Fibroblast of upper back skin (primary cell): ENCODE measurements around the gene ARHGEF1.
"Not testable (repeated sequence)": the region's sequence is repeated elsewhere in the genome, so short reads cannot be mapped to it uniquely, and the experiment has no call there.

ENCODE experiments used
- DNase-seq: peaks from one replicate; pipeline ENCODE4 v3.0.0-alpha.2; 2013

The ARHGEF1 gene

DNA sequence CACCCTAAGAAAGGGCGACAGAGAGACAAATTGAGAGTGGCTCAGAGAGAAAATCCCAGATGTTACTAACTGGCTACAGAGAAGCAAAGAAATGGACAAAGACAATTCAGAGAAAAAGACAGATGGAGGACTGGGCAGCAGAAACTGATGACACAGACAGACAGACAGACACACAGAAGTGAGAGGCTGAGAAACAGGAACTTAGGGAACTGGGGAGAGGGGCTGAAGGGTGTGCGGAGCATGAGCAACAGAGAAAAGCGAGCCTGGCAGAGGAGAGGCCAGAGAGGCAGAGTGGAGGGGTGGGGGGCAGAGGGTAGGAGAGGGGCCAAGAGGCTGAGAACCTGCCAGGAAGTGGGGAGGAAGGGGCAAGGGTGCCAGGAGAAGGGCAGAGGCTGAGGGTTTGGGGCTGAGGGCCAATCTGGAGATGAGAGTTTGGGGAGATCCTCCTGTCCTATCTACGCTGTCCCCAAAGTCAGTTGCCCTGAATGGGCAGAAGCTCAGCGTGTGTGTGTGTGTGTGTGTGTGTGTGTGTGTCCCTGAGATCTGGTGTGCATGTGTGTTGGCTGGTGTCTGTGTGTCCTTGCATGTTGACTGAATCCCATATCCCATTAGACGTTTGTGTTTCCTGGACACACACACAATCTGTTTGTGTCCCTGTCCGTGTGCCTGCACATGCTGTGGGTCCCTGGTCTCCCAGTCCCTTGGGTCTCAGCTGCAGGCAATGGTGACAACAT, 50.9 kb downstream of the ARHGEF1 start:
- no peak for DNase-seq

DNA sequence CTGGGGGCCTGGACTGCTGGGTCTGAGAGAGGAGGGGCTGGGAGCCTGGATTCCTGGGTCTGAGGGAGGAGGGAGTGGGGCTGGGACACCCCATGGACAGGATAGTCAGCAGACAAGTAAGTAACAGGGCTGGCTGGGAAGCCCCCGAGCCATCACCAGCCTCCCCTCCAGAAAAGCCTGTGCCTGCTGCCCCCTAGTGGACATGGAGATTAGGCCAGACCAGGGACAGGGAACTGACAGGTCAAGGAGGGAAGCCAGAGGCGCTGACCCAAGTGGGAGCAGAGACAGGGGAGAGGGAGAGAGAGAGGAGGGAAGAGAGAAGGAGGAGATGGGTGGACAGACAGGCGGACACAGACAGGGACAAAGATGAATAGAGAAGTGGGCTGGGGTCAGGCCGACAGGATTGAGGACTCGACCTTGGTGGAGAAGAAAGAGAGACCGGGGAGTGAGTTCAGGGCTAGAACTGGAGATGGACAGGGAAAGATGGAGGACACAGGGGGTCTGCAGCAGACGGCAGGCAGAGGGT, 51.9 kb downstream of the ARHGEF1 start:
- DNase-seq, result peak; percentile 56

DNA sequence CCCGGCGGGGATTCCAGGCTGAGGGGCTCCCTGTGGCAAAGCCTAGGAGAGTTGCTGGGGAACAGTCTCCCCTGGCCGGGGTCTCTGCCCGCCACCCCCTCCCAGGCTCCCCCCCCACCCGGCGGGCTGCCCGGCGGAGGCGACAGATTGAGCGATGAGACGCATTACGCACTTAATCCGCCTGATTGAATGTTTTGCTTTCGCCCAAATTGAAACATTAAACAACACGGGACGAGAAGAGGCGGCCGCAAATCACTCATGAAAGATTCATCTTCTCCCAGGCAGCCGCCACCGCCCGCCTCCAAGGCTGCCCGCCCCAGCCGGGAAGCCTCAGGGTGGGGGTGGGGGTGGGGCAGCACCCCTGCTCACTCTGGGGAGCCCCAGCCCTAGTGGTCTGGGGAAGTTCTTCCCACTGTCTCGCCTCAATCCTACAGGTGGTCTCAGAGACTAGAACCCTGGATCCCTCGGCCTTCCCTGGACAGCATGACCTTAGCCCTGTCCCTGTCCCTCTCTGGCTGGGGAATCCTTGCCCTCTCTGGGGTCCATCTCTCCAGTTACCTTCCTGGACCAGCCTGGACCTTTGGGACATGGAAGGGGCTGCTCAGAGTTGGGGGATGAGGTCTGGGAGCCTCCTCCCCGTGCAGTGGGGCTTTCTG, 52.9 kb downstream of the ARHGEF1 start:
- no peak for DNase-seq

DNA sequence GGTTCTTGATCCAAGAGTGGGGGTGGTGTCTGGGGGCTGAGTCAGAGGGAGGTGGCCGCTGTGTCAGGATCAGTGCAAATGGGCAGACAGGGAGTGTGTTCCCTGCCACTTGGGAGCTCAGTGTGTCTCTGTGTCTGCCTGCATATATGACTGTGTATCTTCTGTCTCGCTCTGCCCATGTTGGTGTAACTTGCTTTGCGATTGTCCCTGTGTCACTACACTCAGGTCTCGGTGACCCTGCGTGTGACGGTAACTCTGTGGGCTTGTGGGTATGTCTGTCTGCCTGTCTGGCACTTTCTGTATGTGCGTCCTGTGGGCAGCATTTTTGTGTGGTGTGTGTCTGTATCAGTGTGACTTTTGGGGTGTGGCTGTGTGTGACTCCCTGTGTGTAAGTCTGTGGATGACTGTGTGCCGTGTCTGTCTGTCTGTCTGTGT, 53.4 kb downstream of the ARHGEF1 start:
- no peak for DNase-seq

DNA sequence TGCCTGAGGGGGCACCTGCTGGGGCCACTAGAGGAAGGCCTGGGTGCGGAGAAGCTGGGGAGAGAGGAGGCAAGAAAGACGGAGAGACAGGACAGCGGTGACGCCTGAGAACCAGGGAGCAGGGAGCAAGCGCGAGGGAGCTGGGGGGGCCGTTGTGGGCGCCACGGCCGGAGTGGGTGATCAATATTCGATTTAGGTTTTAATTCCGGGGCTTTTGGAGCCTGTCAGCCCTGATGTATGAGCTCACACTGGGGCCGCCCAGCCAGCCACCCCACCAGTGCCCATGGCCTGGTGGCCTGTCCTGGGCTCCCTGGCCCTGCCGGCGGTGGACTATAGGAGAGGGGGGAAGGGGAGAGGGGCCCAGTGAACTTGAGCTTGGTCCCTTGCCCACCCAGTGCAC, 54.0 kb downstream of the ARHGEF1 start:
- no peak for DNase-seq

DNA sequence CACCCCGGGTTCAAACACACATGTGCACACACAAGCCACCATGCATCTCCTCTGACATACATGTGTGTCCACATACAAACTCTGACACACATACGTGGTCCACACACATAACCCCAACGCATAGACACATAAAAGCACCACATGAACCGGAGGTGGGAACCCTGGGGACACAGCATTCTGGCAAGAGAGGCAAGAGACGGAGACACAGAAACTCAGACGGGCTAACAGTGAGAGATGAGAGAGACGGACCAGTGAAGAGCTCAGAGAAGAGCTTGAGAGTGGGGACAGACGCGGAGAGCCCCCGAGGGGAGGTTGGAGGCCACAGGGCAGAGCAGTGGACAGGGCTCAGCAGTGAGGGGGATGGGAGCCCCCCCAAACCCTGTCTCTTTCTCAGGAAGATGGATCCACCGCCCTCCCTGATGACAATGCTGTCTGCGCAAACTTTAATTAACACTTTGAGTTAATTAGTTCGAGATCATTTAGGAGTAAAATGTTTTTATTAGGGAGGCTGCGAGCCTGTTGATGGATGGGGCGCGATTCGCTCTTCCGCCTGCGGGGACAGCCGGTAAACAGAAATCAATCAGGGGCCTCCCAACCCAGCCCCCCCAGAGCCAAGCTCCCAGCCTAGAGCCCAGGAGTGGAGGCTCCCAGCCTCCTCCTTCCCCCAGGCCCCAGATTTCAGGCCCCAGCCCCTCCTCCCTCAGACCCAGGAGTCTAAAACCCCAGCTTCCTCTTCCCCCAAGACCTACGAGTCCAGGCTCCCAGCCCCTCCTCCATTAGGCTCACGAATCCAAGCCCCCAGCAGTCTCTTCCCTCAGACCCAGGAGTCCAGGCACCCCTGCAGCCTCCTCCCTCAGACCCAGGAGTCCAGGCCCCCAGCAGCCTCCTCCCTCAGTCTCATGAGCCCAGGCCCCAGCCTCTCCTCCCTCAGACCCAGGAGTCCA, 54.8 kb downstream of the ARHGEF1 start:
- no peak for DNase-seq

DNA sequence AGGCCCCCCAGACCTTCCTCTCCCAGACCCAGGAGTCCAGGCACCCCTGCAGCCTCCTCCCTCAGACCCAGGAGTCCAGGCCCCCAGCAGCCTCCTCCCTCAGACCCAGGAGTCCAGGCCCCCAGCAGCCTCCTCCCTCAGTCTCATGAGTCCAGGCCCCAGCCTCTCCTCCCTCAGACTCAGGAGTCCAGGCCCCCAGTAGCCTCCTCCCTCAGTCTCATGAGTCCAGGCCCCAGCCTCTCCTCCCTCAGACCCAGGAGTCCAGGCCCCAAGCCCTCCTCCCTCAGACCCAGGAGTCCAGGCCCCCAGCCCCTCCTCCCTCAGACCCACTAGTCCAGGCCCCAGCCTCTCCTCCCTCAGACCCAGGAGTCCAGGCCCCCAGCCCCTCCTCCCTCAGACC, 56.2 kb downstream of the ARHGEF1 start:
- not testable (repeated sequence) for DNase-seq

DNA sequence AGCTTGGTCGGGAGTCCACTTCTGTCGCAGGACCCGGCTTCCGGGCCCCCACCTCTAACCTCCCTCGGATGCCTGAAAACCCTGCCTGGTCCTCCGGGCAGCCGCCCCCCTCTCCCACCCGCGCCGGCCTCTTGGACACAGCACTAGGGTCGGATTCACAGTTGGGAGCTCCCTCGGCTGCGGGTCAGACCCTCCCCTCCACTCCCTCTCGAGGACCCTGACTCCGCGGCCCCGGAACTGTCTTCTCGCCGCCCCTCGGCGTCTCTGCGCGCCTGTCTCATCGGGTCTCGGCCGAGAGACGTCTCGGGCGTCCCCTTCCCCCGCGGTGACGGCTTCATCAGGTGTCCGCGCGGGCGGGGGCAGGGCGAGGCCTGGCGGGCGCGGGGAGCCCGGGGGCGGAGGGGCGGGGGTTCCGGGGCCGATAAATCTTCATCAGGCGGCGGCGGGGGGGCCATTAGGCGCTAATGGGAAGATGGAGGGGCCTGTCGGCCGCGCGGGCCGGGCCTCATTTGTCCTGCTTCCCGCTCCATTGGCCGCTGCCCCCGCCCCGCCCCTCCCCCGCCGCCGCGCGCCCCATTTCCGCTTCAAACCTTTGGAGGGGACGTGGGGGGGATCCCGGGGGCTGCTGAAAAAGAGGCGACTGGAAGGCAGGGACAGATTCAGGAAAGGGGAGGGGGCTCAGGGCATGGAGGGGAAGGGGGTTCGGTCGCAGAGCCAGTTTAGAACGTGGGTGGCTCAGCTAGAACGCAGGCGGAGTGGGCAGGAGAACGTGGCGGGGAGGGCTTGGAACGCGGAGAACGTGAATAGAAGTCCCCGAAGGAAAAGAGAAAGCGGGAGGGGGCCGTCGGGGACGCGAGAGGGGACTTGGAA, 57.1 kb downstream of the ARHGEF1 start:
- DNase-seq, result no peak

DNA sequence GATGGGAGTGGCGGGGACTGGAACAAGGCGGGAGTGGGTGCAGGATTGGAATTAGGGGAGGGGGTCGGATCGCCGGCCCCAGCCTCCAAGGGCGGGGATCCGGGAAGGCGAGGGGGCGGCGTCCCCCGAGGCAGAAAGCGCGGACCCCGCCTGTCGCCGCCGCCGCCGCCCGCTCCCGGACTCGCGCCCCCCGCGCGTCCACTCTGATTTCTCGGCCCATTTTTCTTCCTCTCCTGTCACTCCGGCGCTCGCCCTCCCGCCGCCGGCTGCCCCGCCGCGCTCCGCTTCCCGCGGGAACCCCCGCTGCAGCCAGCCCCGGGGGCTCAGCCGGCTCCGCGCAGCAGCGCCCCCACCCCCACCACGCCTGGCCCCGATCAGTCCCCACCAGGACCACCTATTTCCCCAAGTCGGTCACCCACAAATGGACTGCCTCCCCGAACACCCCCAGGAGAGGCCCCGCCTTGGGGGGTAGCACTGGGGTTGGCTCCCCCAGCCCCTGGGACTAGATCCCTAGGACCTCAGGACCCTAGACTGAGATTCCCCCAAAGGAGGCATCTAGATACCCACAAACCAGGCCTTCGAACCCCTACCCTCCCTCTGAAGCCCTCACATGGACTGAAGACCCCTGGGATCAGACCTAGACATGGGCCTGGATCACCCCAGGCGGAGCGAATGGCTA, 57.9 kb downstream of the ARHGEF1 start:
- DNase-seq, result no peak

DNA sequence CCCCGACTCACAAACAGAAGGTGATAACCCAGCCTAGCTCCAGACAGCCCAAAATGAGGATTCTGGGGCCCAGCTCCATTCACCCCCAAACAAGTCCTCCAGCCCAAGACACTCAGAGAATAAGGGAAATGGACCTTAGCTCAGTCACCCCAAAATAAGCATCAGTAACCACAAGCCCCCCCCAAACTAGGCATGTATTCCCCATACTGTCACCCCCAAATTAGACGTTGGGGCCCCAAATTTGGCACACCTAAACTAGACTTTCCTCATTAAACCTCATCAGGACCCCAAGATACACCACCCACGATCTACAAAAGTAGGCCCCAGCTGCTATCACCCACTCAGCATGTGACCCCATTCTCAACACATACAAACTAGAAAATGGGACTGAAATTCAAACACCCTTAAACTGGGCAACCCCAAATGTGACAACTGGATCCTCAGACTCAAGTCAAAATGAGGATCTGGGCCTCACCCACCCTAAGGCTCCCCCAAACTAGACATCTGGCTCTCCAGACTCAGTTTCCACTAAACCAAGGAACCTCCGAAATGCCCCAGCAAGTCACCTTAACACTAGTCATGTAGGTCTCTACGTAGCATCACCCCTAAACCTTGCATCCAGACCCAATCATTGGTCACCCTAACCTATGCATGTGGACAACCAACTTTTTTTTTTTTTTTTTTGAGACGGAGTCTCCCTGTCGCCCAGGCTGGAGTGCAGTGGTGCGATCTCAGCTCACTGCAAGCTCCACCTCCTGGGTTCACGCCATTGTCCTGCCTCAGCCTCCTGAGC, 58.6 kb downstream of the ARHGEF1 start:
- no peak for DNase-seq

DNA sequence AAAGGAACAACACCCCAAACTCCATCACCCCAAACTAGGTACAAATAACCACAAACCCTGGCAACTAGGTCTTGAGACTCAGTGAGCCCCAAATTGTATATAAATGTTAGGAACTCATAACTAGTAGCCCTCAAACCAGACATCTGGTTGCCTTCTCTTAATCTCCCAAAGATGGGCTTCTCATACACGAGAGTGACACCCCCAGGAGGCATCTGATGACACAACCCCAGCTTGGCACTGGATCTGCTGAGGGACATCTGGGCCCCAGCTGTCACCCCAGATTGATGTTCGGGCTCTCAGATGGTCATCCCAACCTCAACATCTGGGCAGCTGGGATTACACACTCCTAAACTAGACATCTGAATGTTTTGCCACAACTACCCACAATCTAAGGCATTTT, 61.4 kb downstream of the ARHGEF1 start:
- DNase-seq, result no peak

DNA sequence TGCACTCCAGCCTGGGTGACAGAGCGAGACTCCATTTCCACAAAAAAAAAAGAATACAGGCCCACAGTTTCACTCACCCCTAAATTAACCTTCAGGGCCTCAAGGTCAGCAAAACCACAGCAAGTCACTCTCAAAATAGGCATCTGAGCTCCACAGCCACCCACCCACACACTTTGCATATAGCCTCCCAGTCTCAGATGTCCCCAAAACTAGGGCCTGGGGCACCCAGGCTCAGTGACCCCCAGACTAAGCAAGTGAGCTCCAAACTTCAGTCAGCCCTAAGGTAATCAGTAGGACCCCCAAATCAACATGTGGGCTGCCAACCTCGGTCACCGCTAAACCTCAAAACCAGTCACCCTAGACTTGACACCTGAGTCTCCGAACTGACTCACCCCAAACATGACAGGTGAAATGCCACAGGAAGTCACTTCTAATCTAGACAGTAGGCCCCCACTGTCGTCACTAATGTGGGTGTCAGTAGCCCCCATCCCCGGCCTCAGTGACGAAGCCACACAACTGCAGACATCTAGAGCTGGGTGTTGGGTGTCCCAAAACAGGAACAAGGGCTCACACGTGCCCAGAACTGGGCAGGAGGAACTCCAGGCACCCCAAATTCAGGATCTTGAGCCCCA, 62.3 kb downstream of the ARHGEF1 start:
- no peak for DNase-seq

DNA sequence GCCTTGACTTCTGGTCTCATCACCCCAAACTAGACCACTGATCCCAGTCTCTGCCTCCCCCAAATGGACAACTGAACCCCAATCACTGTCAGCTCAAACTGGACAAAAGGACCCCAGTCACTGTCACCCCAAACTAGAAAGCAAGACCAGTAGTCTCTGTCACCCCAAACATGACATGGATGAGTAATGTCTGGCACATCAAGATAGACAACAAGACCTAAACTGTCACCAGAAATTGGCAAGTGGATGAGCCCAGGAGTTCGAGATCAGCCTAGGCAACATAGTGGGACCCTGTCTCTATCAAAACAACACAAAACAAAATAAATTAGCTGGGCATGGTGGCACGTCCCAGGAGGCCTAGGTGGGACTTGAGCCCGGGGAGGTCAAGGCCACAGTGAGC, 64.1 kb downstream of the ARHGEF1 start:
- no peak for DNase-seq

DNA sequence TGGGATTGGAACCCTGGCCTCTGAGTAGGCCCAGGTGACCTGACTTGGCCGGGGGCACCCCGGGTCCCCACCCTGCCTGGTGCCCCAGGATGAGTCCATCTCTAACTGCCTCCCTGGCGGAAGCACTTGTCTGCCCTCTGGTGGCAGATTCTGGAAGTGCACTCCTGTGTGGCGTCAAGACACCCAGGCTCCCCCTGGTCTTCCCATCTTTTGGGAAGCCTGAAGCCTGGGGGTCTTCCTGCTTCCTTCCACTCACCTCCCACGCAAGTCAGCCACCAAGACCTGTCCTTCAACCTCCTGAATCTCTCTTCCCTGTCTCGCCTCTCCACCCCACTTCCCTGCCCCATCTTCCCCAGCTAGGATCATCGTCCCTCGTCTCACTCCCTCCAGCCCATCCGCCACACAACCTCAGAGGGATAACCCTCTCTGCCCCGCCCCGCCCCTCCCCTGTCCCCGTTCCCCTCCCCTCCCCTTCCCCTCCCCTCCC, 68.7 kb downstream of the ARHGEF1 start:
- DNase-seq, result peak; percentile 71

DNA sequence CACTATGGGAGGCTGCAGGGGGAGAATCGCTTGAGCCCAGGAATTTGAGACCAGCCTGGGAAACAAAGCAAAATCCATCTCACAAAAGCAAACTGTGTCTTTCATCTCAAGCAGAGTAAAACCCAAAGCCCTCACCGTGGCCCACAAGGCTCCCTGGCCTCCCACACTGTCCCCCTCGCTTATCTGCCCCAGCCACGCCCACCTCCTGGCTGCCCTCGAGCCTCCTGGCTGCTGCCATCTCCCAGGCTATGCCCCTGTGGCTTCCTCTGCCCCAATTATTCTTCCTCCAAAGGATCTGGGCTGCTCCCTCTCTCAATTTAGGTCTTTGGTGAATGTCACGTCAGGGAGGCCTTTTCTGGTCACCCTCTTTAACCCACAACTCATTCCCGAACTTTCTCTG, 72.5 kb downstream of the ARHGEF1 start:
- DNase-seq, result no peak

DNA sequence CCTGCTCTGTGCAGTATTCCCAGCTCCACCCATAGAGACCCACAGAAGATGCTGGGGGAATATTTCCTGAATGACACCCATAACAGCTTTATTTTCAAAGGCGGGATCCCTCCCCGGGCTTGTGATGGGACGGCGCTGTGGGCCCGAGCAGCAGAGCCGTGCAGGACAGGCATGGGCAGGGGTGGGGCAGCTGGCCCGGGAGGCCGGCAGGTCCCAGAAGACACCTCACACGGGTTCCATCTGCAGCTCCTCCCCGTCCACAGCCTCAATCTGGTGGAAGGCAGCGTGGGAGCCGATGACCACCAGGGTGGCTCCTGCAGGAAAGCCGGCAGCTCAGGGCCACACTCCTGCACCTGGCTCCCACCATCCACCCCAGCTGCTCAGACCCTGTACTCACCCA, 73.6 kb downstream of the ARHGEF1 start:
- no peak for DNase-seq
